Effector CD8-positive, alpha-beta T cell (primary cell): ENCODE results near the gene ESAM.
A peak's percentile ranks its signal among the peaks of the same experiment; 100 is the strongest.

ENCODE experiments used
- DNase-seq: peaks from one replicate; lab custom pipeline; 2025; lab: John Stamatoyannopoulos, UW
- total RNA-seq, 4 experiments: gene quantifications; one replicate each; lab custom pipeline; 2026; lab: John Stamatoyannopoulos, UW

ESAM gene, protein sequence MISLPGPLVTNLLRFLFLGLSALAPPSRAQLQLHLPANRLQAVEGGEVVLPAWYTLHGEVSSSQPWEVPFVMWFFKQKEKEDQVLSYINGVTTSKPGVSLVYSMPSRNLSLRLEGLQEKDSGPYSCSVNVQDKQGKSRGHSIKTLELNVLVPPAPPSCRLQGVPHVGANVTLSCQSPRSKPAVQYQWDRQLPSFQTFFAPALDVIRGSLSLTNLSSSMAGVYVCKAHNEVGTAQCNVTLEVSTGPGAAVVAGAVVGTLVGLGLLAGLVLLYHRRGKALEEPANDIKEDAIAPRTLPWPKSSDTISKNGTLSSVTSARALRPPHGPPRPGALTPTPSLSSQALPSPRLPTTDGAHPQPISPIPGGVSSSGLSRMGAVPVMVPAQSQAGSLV
- total RNA-seq: 0.37 to 1.6 (median 0.65) reads per million in 4 experiments

DNA sequence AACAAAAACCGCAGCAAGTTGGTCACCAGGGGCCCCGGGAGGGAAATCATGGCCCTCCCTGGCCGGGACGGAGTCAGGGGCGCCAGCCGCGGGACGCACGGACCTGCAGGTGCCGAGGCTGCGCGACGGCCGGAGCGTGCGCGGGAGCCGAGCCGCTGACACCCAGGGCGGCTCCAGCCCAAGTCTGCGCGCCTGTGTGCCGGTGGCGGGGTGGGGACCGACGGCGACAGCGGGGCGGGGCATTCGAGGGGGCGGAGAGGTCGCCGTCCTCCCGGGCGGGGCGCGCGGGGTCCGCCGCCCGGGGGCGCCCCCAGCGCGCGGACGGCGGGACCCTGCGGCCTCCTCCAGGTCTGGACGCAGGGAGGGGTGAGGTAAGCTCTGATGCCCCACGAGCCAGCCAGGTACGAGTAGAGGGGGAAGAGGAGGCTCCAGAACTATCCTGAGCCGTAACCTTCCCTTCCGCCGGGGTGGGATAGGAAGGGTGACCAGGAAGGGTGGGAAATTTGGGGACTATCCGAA is at the start of gene ESAM:
TSS of gene ESAM (minus strand) at position 186 of the 519 bp plus-strand sequence. CDS start at position 50, 136 bp downstream.
- peak; percentile 50 for DNase-seq

DNA sequence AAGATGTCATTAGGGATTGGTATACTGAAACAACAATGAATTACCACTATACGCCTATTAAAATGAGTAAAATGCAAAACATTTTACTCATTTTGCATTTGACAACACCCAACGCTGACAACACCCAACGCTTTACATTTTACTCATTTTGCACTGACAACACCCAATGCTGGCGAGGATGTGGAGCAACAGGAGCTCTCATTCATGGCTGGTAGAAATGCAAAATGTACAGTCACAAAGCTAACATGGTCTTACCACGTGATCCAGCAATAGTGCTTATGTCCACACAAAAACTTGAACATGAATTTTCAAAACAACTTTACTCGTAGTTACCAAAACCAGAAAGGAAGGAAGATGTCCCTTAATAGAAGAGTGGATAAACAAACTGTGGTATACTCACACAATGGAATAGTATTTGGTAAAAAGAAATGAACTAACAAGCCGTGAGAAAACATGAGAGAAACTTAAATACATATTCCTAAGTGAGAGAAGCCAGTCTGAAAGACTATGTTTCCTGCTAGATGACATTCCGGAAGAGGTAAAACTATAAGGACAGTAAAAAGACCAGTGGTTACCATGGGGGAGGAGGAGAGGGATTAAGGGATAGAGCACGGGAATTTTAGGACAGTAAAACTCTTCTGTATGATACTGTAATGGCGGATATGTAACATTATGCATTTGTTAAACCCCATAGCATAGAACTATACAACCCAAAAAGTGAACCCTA is 49.5 kb upstream of the ESAM start:
- no peak for DNase-seq

DNA sequence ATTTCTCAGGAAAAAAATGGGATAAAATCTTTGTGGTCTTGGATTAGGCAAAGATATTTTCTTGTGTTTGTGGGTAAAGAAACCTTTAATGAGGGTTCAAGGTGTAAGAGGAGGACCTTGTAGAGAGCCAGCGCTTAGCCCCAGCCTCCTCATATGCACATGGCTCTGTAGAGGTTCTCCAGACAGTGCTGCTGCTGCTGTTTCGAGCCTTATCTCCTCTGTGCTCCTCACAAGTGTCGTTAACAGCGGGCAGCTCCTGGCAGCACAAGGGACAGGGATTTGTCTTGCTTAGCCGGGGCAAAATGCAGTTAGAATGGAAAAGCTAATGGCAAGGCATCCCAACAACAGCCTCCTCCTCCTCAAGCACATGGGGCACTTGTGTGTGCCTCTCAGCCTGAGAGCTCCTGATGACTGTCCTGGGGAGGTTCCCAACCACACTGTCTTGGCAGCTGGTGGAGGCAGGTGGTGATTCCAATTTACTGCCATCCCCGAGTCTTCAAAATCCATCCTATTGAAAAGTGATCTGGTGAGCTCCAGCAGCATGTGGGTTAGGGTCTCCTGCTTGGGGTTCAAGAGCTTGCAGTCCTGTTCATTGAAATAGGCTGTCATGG is 45.7 kb upstream of the ESAM start:
- no peak for DNase-seq

DNA sequence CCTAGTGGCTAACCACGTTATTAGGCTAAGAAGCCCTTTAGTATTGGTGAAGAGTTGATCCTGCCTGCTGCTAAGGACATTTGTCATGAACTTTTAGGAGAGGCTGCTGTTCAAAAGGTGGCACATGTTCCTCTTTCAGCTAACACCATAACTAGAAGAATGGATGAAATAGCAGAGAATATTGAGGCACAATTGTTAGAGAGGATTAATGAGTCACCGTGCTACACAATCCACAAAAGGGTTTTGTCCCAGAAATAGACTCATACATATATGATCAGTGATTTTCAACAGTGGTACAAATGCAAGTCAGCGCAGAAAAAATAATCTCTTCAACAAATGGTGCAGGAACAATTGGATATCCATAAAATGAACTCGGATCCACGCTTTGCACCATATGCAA is 45.1 kb upstream of the ESAM start:
- no peak for DNase-seq

DNA sequence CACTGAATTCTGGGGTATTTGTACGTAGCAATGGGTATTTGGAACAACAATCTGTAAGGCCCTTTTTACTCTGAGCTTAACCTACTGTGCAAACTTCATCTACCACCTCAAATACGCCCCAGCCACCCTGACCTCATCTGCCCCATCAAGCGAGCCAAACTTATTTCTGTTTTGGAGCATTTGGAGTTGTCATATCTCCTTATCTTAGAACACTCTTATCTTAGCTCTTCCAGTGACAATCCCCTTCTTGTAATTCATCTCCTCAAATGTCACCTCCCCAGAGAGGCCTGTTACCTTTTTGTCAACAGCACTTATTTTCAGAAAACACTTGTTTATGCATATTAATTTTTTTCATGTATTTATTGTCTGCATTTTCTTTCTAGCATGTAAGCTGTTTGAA is 42.8 kb upstream of the ESAM start:
- DNase-seq: no peak

DNA sequence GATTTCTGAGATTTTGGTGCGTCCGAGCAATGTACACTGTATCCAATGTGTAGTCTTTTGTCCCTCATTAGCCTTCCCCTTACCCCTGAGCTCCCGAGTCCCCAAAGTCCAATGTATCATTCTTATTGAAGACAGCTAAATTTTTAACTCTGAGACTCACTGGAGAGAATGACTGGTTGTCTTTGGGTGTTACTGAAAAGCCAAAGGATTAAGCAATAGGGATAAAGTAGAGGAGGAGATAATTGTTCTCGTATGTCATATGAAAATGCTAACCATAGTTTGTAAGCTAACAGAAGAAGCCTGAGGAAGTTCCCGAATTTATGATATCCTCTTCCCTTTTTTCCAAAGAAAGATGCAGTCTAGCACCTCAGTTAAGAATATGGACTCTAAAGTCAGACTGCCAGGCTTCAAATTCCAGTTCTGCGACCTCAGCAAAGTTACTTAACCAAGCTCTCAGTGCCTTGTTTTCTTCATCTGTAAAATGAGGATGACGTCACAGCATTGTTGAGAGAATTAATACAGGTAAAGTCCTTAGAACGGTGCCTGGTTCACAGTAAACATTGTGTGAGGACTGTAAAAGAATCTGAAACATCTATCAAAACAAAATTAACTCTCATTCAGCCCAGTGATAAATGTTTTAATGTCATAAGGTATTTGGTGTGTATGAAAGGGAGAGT is 39.7 kb upstream of the ESAM start:
- no peak for DNase-seq

DNA sequence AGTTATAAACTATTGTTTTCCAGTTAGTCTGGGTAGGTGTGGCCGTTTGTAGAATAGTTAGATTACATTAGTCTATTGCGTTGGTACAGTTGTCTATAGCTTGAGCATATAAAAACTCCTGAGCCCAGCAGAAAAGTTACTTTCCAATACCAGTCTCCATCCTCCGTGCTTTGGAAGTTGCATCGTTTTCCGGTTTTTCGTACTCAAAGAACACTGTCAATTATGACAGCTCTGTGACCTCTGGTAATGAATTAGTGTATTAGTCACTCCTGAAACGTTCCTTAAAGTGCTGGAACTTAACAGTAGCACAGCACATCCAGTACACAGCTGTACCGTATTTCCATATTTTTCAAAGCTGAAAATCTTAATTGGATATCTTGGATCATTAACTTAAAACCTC is 38.9 kb upstream of the ESAM start:
- DNase-seq: no peak

DNA sequence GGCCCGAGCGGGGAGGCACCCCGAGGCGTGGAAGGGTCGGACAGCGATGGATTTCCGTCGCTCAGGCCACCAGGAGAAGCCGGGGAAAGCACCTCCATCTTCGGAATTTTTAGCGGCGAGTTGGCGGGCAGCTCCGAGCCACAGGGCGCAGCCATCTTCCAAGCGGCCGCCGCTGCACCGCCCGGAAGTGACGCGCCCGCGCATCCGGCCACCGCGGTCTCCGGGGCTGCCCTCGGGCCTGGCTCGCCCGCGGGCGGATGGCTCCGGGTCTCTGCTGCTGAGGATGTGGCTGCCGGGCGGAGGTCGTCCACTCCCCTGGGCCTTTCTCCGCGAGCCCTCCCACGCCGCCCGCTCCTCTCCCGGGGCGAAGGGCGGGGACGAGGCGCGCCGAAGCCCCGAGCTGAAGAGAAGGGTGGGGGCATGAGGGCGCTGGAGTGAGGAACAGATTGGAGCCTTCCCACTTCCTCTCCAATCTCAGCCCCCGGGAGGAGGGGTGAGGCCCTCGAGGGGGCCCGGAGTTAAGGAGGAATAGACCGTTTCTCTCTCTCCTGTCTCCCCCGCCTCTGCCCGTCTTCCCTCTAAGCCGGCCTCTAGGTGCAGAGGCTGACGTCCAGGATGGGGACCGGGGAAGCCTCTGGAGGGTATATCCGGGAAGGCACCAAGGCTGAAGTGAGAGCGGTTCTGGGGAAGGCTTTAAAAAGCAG is 38.3 kb upstream of the ESAM start, which contains the start of gene MSANTD2:
TSS of gene MSANTD2 (minus strand) at position 181 of the 704 bp plus-strand sequence. CDS start at position 155, 26 bp downstream.
- peak; percentile 57 for DNase-seq

DNA sequence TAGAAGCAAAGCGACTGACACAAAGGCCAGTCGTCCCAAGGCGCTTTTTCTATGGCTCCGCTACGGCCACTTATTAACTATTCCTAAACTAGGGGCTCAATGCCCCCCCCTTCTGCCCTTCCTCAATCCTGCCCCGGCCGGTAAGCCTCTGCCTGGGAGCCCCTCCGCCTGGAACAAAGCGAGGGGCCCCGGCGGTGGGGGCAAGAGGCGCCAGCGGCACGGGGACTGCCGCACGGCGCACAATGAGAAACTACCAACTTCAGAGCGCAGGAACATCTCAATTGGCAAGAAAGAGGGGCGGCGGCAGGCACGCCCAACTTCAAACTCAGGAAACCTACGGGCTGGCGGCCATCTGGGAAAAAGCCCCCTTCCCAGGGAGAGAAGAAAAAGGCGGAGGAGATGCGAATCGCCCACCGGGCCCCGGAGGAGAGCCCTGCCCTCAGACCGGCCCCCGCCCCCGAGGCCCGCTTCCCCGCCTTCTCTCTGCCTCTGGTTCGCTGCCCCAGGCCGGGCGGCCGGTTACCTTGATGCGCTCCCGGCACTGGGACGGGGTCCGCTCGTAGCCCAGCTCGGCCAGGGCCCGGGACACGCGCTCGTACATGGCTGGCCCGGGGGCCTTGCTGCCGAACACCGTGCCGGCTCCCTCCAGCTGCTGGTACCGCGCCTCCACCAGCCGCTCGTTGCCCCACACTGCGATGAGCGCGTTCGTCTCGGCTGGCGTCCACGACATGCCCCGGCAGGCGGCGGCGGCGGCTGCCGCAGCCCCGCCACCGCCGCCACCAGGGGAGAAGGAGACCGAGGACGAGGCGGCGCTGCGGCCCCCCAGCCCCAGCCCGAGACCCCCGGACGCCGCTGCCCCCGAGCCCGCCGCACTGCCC is 37.5 kb upstream of the ESAM start:
- DNase-seq: peak; percentile 35

DNA sequence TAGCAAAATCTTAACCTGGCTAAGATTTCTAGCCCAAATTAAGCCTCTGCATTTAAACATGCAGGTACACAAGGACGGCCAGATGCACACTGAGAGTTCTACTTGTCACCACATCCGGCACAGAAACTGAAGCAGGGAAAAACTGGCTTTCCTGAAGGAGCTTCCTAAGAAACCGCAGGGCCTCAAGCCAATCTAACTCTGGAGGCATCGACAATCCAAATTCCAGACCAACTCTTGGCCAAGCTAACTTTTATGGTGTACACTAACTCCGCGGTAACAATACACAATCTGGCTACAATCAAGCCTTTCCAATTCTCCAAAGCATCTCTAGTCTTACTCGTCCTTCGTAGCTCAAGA is 36.9 kb upstream of the ESAM start:
- no peak for DNase-seq

DNA sequence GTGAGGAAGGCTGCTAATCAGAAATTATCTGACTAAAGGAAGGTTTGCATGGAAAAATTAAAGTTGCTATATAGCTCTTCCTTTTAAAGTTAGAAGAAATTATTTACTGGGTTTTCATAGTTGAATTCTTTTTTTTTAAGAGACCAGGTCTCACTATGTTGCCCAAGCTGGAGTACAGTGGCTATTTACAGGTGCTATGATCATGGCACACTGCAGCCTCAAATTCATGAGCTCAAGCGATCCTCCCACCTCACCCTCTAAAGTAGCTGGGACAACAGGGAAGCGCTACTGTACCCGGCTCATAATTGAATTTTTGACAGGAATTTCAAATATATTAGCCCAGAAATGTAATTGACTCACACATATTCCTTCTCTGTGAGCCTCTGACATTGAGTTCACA is 34.2 kb upstream of the ESAM start:
- no peak for DNase-seq

DNA sequence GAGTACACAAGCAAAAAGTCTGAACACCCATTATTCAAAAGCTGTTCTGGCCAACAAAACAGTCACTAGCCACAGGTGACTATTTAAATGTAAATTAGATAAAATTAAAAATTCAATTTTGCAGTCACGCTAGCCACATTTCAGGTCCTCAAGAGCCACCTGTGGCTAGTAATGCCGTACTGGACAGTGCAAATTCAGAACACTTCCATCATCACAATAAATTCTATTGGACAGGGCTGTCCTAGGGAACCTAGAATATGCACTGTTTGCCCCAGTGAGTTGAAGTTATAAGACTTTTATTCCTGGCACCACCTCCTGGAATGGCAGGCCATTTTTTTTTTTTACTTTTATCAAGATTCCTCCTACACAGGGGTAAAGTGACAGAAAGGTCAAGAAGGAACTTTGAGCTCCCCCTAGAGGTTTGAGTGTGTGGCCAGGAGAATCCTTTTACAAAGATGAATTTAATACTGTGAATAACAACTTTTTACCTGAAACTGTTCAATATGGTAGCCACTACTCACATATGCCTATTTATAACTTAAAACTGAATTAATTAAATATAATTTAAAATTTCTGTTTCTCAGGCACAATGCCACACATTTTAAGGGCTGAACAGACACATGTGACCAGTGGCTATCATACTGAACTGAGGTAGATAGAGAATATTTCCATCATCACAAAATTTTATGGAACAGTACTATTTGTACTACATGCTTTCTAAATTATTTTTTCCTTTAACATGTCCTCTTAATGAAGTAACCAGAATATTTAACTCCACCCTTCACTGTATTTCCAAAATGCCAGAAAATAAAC is 31.6 kb upstream of the ESAM start:
- DNase-seq: no peak

DNA sequence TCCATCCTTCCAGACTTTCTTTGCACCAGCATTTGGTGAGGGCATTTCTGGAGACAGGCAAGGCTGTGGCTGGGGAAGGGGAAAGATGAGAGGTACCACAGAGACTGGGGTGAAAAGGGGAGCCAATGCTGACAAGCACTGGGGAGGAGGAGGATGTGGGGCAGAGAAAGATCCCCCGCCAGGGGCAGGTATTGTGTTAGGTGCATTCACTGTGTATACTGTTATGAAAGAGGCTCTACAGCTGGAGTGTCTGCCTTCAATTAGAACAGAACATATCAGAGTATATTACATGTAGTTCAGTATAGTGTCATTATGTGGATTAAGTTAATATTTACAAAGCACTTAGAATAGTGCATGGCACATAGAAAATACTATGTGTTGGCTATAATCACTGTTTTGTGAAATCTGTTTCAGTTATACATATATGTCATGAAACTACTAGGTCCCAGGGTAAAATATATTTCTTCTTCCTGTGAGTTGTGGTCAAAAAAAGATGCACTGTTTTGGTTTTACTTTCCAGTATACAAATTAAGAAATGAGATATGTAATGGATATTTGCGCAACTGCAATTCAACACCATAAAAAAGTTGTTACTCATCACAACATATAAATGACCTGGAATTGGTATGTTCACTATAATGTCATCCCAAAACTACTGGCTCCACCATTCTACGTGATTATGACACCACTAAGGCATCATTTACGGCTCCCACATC is 29.7 kb upstream of the ESAM start:
- no peak for DNase-seq

DNA sequence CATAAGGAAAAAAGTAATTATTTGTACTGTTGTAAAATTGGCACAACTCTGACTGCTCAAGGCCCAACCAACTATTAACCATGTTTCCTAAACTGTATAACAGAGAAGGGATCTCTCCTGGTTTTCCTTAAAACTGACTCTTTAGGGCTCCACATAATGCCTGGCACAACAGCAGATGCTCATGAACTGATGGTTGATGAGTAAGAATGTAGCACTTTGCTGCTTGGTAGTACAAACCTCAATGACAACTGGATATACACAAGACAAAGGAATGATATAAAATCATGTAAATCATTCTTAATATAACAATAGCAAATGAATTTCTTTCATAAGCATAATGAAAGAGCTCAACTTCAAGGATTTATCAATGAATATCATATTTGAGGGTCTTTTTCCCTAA is 26.4 kb upstream of the ESAM start:
- no peak for DNase-seq

DNA sequence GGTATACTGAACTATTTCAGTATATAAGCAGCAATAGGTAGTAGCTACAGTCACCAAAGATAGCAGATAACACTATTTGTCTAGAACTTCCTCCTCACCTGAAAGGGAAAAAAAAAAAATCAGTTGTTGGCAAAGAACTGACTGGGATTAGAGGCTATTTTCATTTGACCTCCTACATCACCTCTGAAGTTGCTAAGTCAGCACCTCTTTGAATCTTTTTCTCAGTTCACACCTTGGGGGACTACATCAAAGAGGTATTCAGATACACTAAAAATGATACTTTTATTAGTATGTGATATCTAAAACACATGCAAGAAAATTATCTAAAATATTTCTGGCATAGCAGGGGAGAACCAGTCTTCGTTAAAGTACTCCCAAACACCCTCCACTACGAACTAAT is 22.0 kb upstream of the ESAM start:
- no peak for DNase-seq

DNA sequence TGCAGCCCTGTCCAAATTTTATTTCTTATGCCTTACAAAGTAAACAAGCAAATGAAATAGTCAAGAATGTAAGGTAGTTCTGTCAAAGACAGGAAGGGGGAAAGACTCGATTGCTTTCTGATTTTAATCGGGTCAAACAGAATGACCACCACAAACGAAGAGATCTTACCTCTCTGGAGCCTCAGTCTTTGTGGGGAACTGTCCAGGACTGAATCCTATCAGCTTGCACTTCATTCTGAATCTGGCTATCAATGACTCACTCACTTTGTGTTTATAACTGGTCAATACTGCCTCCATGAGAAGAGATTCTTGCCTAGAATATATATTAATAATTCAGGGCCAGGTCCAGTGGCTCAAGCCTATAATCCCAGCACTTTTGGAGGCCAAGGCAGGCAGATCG is 20.9 kb upstream of the ESAM start:
- DNase-seq: no peak

DNA sequence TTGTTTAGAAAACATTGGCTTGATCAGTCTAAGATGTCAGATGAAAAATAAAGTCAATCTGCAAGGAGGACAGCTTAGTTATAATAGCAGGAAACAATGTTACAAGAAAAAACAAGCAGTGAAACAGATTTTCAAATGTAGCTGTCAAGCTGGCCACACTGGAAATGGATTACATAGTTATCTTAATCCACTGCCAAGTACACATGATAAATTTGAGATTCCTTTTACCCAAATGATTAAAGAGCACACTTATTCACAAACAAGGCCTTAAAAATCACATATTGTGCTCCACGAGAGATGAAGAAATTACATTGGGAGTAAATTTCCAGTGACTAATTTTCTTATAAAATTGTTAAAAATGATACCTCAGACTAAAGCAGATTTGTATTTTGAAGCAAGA is 17.5 kb upstream of the ESAM start:
- DNase-seq: no peak

DNA sequence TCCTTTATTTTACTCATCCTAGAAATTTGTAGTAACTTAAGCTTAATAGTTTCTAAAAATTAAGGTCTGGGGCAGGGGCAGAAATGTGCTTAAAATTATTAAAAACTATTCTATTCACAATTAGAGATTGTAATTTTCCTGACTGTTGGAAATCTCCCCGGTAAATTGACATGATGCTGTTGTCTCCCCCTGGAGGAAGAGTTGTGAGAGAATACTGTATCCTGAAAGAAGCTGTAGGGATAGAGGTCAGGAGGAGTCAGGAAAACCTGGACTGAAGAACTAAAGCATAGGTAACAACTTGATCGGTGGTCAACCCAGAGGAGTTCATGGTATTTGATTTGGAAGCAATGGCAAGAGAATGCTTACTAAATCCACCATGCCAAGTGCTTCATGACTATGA is 16.2 kb upstream of the ESAM start:
- no peak for DNase-seq
